Skin of body (tissue), 2 donors: ENCODE data around the gene FRAT1. TPM values are rescaled to one million over a fixed set of nuclear protein-coding genes. Genes with fewer than 3 reads are reported as not detected.
A peak's percentile ranks its signal among the peaks of the same experiment; 100 is the strongest.
"Not testable (repeated sequence)": the region's sequence is repeated elsewhere in the genome, so short reads cannot be mapped to it uniquely, and the experiment has no call there.

Experiments used
- DNase-seq: peaks from one replicate; lab custom pipeline; 2025; lab: John Stamatoyannopoulos, UW
- total RNA-seq: library from RNA; depleted of rRNA; stranded (reverse); fragments of >200 nt; gene quantifications from one replicate; pipeline ENCODE4 v1.2.3, GENCODE V29; 2014

The FRAT1 gene
- total RNA-seq, 1 donor from 2014 or later: 1.1 TPM

DNA sequence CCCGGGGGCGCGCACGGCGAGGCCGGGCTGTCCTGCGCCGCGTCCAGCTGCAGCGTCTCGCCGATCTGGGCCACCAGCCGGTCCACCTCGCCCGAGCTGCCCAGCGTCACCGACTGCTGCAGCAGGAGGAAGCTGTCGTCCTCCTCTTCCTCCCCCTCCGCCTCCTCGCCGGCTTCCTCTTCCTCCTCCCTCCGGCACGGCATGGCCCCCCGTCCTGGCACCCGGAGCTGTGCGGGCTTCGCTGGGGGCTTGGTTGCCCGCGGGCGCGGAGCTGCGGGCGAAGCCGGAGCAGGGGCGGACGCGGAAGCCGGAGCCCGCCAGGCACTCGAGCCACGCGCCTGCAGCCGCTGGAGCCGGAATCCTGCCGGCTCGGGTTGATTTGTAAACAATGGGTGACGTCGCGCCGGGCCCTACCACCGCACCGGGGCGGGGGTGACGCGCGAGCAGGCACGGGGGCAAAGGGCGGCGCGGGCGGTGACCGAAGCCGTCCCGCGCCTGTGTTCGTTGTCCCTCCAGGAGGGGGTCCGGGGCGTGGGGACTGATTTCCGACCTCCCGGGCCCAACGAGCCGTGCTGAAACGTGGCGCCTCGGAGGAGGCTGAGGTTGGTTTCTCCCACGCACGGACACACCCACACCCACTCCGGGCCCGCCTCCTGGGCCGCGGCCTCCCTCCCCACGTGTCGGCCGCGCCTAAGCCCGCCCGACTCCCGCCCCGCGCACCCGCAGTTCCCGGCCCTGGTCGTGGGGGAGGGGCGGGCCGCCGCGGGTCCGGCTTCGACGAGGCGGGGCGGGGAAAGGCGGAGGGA is 15.5 kb downstream of the FRAT1 start, which contains the start of gene FRAT2:
Gene FRAT2, minus strand, starts transcription at position 360 of the 806 bp plus-strand sequence. Its CDS starts 157 bp downstream, at position 203.
- DNase-seq: peak; percentile 90

DNA sequence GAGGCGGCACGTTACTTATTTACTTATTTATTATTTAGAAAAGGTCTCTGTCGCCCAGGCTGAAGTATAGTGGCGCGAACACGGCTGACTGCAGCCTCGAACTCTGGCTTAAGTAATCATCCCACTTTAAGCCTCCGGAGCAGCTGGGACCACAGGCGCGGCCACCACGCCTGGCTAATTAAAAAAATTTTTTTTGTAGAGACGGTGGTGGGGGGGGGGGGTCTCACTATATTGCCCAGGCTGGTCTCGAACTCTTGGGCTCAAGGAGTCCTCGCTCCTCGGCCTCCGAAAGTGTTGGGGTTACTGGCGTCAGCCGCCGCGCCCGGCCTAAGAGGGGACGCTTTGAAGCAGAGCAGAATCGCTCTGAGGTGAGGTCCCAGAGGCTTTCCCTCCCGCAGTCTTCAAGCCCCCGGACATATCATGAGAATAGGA is 16.1 kb downstream of the FRAT1 start:
- no peak for DNase-seq

DNA sequence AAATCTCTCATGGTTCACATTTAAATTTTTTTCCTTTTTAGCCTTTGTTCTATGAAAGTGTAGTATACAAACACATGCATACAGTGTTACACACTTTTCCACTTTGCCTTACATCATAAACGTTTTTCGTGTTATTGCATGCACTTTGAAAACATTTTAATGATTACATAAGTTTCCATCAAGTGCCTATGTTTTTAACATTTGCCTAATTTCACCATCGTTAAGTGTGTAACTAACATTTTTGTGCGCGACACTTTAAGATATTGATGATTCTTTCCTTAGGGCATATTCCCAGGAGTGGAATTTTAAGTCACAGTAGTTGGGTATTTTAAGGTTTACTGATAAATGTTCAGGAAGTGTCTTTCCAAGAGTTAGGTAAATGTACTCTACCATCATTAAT is 16.9 kb downstream of the FRAT1 start:
- DNase-seq: peak; percentile 19

DNA sequence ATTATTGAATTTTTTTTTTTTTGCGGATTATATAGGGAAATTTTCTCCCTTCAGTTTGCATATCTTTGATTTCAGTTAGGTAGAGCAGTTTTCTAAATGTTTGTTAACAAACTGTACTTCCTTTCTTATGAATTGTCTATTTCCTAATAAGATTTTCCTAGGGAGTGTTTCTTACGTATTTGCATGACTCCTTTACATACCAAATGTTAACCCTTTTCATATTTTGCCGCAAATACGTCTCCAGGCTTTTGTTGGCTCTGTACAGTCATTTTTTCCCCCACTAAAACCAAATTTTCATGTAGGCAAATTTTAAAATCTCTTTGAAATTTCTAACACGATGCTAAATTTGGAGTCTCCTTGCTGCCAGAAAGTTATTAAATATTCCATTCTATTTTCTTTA is 17.4 kb downstream of the FRAT1 start:
- DNase-seq: no peak

DNA sequence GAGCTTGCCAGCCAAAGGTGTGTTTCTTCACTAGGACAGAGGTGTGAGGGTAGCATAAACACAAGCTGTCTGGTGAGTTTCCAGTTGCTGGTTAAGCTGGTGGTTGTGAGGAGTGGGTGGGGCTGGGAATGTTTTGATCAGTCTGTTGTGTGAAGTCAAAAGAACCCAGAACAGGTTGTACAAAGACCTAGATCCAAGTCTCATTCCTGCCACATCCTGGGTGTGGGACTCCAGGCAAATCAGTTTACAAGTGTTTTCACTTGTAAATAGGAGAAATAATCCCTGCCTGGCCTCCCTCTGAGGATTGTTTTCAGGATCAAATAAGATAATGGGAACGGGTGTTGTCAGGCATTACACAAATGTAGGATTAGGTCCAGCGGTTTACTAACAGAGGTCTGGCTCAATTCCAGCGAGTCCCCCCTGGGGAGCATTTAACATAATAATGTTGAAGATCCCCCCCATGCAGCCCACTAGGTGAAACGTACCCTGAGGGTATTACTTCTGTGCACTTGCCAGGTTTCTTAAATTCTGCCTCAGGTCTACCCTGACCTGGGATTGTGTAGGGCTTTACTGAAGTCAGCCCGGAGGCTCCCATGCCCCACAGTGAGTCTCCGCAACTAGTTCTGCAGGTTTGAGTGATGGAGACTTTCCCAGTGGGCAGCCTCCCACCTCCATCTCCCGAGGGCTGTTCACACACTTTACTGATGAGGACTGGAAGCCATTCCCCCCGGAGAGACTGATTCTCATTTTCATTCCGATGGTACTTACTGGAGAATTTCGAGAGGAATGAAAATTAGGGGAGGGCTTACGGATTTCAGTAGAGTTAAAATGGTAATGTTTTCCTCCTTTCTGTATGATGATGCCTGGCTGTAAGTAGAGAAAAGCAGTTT is 18.1 kb downstream of the FRAT1 start:
- peak; percentile 38 for DNase-seq

DNA sequence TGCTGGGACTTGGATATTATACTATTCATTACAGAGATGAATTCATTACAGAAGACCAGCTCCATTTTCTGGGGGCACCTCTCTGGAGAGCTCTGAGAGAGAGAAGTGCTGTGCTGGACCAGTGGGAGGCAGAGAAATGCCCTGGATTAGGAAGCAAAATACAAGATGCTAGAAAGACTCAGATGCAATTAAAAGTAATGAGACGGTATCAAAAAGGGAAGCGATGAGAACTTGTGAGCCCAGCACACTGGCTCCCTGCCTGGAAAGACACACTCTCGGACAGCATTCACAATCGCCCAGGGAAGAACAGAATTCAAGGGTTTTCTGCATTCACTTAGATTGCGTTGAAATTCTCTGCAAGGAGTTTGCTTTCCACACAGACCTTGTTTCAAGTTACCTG is 19.0 kb downstream of the FRAT1 start:
- DNase-seq: no peak

DNA sequence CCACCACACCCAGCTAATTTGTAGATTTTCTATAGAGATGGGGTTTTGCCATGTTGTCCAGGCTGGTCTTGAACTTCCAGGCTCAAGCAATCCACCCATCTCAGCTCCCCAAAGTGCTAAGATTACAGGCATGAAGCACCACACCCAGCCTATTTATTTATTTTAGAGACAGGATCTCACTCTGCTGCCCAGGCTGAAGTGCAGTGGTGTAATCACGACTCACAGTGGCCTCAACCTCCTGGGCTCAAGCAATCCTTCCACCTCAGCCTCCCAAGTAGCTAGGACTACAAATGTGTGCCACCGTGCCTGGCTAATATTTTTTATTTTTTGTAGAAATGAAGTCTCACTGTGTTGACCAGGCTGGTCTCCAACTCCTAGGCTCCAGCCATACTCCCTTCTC is 22.3 kb downstream of the FRAT1 start:
- no peak for DNase-seq

DNA sequence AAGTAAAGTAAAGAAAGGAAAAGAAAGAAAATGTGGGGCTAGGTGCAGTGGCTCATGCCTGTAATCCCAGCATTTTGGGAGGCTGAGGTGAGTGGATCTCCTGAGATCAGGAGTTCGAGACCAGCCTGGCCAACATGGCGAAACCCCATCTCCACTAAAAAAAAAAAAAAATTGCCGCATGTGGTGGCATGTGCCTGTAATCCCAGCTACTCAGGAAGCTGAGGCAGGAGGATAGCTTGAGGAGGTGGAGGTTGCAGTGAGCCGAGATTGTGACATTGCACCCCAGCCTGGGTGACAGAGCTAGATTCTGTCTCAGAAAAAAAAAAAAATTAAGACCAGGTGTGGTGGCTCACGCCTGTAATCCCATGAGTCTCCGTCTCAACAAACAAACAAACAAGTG is 24.6 kb downstream of the FRAT1 start:
- not testable (repeated sequence) for DNase-seq

DNA sequence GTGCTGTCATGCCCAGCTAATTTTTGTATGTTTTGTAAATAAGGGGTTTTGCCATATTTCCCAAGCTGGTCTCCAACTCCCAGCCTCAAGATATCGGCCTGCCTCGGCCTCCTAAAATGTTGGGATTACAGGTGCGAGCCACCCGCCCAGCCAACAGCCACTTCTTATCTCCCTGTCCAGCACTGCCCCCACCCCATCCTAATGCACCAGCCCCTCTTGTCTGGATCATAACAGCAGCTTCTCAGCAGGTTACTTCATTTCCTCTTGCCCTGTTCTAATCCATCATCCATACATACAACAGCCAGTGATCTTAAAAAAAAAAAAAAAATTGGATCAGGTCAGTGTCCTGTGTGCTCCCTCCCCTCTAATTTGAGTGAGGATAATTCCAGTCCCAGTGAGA is 28.2 kb downstream of the FRAT1 start:
- DNase-seq: no peak

DNA sequence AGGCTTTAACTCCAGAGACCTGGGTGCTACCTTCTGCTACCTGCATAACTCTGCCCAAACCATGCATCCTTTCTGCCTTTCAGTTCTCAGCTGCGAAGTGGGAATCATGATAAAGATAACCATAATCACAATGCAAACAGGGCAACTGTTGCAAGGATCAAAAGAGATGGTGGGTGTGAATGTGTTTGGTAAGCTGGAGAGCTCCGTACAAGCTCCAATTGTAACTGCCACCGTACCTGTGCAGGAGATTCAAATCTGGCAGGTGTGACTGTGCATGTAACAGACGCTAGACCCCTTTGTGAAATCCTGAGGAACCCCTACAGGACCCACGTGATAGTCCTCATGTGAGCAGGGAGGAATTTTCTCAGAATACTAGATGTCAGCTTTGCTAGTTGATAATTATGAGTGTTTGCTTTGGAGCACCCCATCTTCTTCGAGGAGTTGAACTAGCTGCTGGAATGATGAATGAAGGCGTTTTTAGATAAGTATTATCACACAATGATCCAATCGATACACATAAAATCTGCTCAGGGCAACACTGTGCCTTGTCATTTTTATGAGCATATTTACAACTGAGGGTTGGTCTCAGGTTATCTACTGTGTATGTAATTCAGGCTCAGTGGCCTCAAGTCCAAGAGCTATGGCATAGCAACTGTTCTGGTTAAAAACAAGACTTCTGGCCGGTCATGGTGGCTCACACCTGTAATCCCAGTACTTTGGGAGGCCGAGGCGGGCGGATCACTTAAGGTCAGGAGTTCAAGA is 30.9 kb downstream of the FRAT1 start:
- DNase-seq: no peak

DNA sequence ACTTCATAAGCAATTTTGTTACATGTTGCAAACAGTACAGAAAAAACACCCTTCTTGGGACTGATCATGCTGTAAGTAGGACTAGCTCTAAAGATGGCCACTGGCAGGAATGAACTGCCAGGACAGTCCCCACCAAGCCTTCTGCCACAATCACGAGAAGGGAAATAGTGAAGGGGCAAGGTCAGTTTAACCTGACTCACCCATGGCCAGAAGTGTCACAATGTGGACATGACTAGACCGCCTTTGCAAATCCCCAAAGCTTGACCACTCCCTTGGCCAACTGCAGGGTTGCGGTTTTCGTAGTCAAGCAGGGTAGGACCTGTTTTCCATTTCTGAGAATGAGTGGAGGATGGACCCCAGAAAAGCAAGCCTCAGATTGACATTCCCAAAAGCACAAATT is 34.9 kb downstream of the FRAT1 start:
- DNase-seq: no peak

DNA sequence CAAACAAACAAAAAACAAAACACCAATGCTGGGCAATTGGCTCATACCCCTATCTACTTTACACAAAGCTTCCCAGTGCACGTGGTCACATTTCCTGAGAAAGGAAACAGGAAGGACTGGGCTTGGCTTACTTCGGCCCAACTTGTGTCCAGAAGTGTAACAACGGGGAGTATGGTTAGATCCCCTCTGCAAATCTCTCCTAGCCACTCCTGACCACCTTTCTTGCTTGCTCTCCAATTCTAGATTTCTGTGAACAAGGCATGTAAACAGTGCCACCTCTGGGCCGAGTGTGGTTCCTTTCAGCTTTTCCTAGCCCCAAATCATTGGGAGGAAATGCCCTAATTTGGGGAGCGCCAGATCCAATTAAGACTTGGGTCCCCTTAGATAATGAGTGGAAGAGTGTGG is 36.5 kb downstream of the FRAT1 start:
- DNase-seq: peak; percentile 14

DNA sequence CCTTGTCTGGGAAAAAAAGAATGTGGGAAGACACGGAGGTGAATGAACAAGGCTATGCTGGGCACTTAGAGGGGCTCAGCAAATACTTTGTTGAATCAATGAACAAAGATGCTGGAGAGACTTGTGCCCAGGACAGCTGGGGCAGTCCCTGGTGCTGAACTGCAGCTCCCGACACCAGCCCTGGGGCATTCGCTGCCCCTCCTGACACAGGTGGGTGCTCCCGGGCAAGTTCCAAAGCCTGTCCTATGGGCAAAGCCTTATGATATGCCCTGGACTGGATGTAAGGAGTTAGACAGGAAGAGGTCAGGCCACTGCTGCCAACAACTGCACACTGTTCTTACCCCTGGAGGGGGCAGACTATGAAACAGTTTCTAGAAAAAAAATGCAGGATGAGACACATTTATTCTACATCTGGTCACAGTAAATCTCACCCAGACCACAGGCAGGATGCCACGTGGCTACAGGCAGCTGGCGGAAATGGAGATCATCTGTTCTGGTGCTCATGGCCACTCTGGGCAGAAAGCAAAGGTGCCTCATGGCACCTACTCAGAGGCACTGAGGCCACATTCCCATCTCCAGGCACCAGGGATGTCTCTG is 37.3 kb downstream of the FRAT1 start:
- DNase-seq: no peak

DNA sequence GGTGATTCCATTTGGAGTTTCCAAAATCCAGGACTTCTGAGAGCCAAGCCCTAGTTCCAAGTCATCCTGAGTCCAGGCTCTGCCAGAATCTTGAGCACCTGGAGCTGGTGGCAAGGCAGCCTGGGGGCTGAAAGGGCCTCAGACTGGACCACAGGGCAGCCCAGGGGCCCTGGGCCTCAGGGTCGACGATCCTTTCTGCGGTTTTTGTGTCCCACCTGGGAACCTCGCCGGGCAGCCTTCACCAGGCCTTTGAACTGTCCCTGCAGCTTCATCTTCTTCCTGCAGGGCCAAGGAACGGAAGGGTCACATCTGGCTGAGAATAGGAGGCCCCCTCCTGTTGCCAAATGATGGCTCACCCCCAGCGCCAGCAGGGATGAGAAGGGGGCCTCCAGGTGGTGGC is 37.8 kb downstream of the FRAT1 start:
- DNase-seq: no peak

DNA sequence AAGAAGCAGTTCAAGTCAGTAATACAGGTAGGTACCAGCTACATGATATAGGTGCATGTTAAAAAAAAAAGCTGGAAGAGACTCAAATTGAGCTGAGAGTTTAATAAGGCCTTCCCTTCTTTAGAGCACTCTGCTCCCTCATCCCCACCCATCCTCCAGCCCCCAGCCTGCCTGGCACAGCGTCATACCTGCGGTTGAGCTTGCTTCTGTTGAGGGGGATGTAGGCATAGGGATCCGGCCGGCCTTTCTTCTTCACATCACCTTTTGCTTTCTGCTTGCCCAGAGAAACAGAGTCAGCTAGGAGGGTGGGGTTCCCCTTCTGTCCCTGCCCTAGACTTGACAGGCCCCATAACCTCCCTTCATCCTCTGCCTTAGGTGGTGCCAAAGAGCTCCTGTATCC is 39.3 kb downstream of the FRAT1 start:
- no peak for DNase-seq

DNA sequence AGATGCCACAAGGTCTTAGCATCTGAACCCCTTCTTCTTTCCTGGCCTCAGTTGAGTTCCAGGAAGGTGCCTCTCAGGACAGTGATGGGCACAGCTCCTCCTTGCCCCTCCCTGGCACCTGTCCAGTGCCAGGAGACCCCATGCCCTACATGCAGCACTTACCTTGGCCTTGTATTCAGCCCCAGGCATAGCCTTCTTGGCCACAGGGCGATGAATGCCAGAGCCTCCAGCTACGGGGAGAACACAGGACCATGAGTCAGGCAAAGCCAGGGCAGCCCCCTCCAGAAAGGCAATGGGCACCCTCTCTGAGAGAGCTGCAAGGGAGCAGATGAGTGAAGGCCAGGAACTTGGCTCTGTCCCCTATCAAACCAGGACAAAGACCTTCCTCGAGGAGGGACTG is 39.7 kb downstream of the FRAT1 start:
- no peak for DNase-seq

DNA sequence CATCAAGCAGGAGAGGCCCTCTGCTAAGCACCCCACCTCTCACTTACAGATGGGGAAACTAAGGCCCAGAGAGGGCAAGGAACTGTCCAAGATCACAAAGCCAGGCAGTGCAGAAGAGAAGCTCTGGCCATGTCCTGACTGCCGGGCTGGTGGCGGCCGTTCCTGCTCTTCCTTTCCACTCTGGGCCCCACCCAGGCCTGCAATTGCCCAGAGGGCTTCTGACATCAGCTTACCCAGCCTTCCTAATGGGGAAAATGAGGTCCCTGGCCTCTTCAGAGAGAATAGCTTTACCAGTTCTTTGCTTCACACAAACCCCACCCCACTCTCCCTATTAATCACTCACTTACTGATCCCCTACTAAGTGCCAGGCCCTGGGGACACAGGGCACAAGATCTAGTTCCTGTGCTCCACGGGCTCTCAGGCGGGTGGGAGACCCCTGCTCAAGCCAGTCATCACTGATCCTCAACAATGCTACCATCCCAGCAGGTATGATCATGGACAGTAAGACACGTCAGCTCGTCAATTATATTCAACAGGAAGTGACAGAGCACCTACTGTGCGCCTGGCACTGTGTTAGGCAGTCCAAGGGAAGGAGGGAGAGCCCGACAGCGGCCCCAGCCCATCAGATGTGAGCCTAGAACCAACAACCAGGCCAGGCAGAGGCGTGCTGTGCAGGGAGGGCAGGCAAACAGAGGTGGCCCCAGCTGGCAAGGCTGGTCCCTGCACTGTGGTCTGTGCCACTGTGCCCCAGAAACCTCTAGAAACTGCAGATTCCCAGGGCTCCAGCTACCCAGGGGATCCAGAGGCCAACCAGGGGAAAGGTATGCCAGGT is 41.9 kb downstream of the FRAT1 start:
- no peak for DNase-seq

DNA sequence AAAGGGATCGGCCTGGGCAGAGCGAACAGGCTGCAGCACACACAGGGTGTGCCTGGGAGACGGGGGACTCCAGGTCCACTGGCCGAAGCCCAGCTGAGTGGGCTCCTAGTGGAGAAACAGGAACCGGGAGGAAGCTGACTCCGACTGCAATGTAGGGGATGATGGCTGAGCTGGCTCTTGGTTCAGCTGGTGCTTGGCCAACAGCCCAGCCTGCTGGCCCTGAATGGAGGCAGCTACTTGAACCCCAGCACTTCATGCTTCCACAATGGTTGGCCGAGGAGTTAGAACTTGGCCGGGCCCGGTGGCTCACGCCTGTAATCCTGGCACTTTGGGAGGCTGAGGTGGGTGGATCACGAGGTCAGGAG is 42.4 kb downstream of the FRAT1 start:
- no peak for DNase-seq

DNA sequence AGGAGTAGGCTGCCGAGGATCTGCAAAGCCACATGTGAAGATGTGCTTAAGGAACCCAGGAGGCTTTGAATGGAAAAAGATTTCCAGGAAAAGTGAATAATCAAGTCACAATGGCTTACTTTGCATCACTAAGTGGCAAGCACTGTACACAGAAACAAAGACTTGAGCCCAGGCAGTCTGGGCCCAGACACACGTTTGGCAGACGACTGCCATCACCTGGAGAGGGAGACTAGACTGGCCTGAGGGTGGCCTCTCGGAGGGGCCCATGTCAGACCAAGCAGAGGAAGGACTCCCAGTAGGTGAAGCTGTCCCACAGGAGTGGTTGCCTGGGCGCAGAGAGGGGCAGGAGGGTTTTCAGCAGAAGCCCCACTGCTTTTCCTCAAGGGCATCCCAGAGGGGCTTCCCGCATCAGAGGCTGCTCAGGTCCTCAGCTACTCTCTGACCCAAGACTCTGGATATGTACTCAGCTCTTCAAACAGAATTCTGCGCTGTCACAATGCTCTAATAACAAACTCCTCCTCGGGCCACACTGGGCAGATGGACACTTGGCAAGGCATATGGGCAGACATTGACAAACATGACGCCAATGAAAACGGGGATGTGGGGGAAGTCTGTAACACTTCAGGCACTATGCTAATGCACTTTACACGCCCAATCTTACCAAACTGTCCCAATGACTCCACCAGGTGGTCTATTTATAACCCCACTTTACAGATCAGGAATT is 43.4 kb downstream of the FRAT1 start:
- no peak for DNase-seq

DNA sequence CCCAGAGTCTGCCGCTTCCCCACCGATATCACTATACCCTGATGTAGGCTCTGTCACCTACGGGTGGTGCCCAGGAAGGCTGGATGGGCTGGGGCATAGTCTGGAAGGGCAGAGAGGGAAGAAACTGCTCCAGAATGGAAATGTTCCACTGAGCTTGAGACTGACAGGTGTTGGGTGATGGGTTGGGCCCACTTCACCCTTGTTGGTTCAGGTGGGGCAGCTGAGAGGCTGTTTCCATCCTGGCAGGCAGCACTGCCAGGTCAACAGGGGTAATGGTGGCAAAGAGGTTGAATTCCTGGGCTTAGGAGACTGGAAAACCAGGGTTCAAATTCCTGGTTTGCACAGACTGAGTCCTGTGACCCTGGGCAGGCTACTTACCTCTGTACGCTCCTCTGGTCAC is 44.0 kb downstream of the FRAT1 start:
- DNase-seq: no peak
